Neuron (in vitro differentiated cells): ENCODE measurements around the gene LGALS7B.
"Not testable (repeated sequence)": the region's sequence is repeated elsewhere in the genome, so short reads cannot be mapped to it uniquely, and the experiment has no call there.

Experiments used
- H2AFZ ChIP-seq: one replicate; pipeline ENCODE4 v1.6.1; 2013; ENCODE audit warnings: low read depth, mild to moderate bottlenecking, inconsistent platforms, low read length, moderate library complexity
- H3K27me3 ChIP-seq: one replicate; pipeline ENCODE4 v1.6.1; 2013; ENCODE audit warnings: low read length; ENCODE audit not compliant: insufficient read depth
- H3K36me3 ChIP-seq: one replicate; pipeline ENCODE4 v1.6.1; 2013; ENCODE audit warnings: low read length; ENCODE audit not compliant: insufficient read depth
- H3K4me1 ChIP-seq: one replicate; pipeline ENCODE4 v1.6.1; 2013; ENCODE audit warnings: low read length; ENCODE audit not compliant: insufficient read depth
- H3K4me3 ChIP-seq: 2 replicates; pipeline ENCODE4 v1.5.1; 2013; ENCODE audit warnings: mild to moderate bottlenecking, low read length, moderate library complexity
- H3K9me3 ChIP-seq: one replicate; pipeline ENCODE4 v1.6.1; 2013; ENCODE audit warnings: low read length

LGALS7B gene

GRCh38 chr19:38788478-38789243, at the start of gene LGALS7B:
Gene LGALS7B, plus strand, starts transcription at chr19:38789200. Its CDS starts 27 bp downstream, at chr19:38789227.
- H3K9me3 ChIP-seq: peaks cover 1% of the 10 kb centered on the region
- no peaks in the 10 kb centered on the region for H3K4me1 ChIP-seq
- H3K27me3 ChIP-seq: peaks cover 2% of the 10 kb centered on the region
- H2AFZ ChIP-seq: no peak within 1 kb of the TSS
- H3K4me3 ChIP-seq: no peak within 1 kb of the TSS
- H3K36me3 ChIP-seq: no peaks in the 10 kb centered on the region

- H3K9me3 ChIP-seq: no peaks in the 10 kb centered on the region
- H3K4me1 ChIP-seq: no peaks in the 10 kb centered on the region
- peaks cover 32% of the 10 kb centered on the region for H3K27me3 ChIP-seq
- H3K36me3 ChIP-seq: no peaks in the 10 kb centered on the region
- H2AFZ ChIP-seq: no peak overlapping the region
- H3K4me3 ChIP-seq: no peak overlapping the region
Observed at GRCh38 chr19:38739440-38740256, 49.4 kb upstream of the LGALS7B start.

GRCh38 chr19:38740257-38740592, 48.8 kb upstream of the LGALS7B start:
- Histone ChIP-seq H3K36me3 (no peaks in the 10 kb centered on the region), H3K27me3 (peaks cover 27% of the 10 kb centered on the region), H2AFZ (no peak overlapping the region), H3K4me1 (no peaks in the 10 kb centered on the region), H3K9me3 (no peaks in the 10 kb centered on the region), H3K4me3 (no peak overlapping the region)

DNA sequence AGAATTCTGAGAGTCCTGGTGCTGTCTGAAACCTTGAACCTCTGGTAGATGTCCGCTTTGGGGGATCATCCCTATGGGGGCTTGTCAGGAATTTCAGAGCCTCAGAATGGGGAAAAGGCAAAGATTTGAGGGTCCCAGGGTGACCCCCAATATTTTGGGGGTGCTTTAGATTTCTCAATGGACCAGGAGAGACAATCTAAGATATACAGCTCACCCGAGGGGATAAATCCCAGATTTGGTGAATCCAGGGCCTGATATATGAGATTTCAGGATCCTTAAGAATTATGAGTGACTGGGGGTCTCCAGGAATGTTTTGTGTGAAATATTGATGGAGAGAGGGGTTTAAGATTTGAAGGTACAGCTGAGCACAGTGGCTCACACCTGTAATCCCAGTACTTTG, 48.1 kb upstream of the LGALS7B start:
- H3K4me1 ChIP-seq: no peaks in the 10 kb centered on the region
- H3K4me3 ChIP-seq: no peak overlapping the region
- H3K9me3 ChIP-seq: no peaks in the 10 kb centered on the region
- H3K36me3 ChIP-seq: no peaks in the 10 kb centered on the region
- H3K27me3 ChIP-seq: peaks cover 25% of the 10 kb centered on the region
- H2AFZ ChIP-seq: no peak overlapping the region

DNA sequence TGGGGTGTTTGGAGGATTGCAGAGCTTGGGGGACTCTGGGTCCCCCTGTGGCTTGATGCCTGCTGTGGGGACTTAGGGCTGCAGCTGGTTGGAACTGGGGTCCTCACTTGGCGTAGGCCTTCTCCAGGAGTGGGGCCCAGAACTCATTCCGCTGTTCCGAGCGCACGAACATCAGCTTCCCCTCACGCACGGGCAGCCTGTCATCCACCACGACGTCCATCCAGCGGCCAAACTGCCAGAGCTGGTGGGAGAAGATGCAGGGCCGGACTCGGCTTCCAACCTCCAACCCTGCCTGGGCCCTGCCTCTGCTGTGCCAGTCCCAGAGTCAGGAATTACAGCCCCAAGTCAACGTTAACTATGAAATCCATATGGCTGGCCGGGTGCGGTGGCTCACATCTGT, 47.3 kb upstream of the LGALS7B start:
- no peaks in the 10 kb centered on the region for H3K4me1 ChIP-seq
- no peak overlapping the region for H3K4me3 ChIP-seq
- no peaks in the 10 kb centered on the region for H3K36me3 ChIP-seq
- no peak overlapping the region for H2AFZ ChIP-seq
- H3K27me3 ChIP-seq: peaks cover 18% of the 10 kb centered on the region
- no peaks in the 10 kb centered on the region for H3K9me3 ChIP-seq

DNA sequence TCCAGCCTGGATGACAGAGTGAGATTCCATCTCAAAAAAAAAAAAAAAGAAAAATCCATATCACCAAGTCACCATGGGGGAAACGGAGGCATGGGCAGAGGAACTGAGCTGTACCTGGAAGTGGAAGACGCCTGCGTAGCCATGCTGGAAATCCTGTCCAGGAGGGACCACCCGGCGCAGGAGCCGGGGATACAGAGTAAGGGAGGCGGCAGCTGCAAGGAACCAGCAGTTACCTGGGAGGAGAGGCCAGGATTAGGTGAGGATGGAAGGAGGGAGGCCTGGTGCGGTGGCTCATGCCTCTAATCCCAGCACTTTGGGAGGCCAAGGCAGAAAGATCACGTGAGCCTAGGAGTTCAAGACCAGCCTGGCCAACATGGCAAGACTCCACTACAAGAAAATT, 46.7 kb upstream of the LGALS7B start:
- Histone ChIP-seq H3K36me3 (no peaks in the 10 kb centered on the region), H3K27me3 (peaks cover 14% of the 10 kb centered on the region), H3K4me1 (no peaks in the 10 kb centered on the region), H3K9me3 (no peaks in the 10 kb centered on the region), H3K4me3 (no peak overlapping the region), H2AFZ (no peak overlapping the region)

GRCh38 chr19:38742906-38743305, 46.1 kb upstream of the LGALS7B start:
- Histone ChIP-seq H3K4me1 (no peaks in the 10 kb centered on the region), H3K4me3 (no peak overlapping the region), H3K9me3 (no peaks in the 10 kb centered on the region), H3K27me3 (peaks cover 8% of the 10 kb centered on the region), H2AFZ (no peak overlapping the region), H3K36me3 (no peaks in the 10 kb centered on the region)

DNA sequence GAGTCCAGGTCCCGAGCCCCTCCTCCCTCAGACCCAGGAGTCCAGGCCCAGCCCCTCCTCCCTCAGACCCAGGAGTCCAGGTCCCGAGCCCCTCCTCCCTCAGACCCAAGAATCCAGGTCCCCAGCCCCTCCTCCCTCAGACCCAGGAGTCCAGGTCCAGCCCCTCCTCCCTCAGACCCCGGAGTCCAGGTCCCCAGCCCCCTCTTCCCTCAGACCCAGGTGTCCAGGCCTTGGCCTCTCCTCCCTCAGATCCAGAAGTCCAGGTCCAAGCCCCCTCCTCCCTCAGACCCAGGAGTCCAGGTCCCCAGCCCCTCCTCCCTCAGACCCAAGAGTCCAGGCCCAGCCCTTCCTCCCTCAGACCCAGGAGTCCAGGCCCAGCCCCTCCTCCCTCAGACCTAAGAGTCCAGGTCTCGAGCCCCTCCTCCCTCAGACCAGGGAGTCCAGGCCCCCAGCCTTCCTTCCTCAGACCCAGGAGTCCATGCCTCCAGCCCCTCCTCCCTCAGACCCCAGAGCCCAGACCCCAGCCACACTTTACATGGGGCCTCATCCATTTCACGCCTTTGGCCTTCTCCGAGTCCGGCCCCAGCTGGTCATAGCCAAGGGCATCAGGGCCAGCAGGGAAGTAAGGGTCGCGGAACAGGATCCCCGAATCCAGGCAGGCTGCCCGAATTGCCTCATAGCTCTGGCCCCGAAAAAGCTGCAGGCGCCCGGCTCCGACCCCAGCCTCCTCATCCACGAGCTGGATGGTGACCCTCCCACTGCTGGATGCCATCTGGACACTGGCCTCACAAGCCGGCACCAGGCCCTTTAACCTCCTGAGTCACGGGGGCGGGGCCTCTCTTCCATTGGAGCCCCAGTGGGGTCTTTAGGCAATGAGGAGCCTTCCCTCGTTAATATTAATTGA, 45.4 kb upstream of the LGALS7B start:
- H3K4me1 ChIP-seq: no peaks in the 10 kb centered on the region
- no peak overlapping the region for H3K4me3 ChIP-seq
- H2AFZ ChIP-seq: no peak overlapping the region
- no peaks in the 10 kb centered on the region for H3K9me3 ChIP-seq
- H3K36me3 ChIP-seq: no peaks in the 10 kb centered on the region
- peaks cover 2% of the 10 kb centered on the region for H3K27me3 ChIP-seq

DNA sequence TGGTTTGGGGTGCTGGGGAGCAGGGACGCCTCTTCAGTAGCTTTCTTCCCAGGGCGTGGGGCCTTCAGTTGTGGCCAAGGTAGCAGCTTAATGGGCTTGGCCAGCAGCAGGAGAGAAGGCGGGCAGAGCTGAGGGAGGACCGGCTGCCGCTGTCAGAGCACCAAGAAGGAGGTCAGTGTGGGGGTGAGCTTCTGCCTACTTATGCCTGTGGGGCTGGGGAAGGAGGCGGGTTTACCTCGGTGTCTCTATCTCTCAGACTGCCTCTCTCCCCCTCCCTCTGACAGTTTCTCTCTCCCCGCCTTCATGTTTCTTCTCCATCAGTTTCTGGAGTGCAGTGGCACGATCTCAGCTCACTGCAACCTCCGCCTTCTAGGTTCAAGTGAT, 44.7 kb upstream of the LGALS7B start, which contains the start of gene CAPN12:
Gene CAPN12, minus strand, starts transcription at position 177 of the 384 bp plus-strand sequence. CDS start 309 bp downstream, outside the sequence.
- H3K9me3 ChIP-seq: no peaks in the 10 kb centered on the region
- no peaks in the 10 kb centered on the region for H3K27me3 ChIP-seq
- H3K4me3 ChIP-seq: no peak within 1 kb of the TSS
- no peaks in the 10 kb centered on the region for H3K36me3 ChIP-seq
- no peaks in the 10 kb centered on the region for H3K4me1 ChIP-seq
- H2AFZ ChIP-seq: no peak within 1 kb of the TSS

- no peaks in the 10 kb centered on the region for H3K36me3 ChIP-seq
- no peaks in the 10 kb centered on the region for H3K9me3 ChIP-seq
- no peaks in the 10 kb centered on the region for H3K4me1 ChIP-seq
- H3K4me3 ChIP-seq: no peak overlapping the region
- no peak overlapping the region for H2AFZ ChIP-seq
- no peaks in the 10 kb centered on the region for H3K27me3 ChIP-seq
Observed at GRCh38 chr19:38744874-38745273, 44.1 kb upstream of the LGALS7B start.

DNA sequence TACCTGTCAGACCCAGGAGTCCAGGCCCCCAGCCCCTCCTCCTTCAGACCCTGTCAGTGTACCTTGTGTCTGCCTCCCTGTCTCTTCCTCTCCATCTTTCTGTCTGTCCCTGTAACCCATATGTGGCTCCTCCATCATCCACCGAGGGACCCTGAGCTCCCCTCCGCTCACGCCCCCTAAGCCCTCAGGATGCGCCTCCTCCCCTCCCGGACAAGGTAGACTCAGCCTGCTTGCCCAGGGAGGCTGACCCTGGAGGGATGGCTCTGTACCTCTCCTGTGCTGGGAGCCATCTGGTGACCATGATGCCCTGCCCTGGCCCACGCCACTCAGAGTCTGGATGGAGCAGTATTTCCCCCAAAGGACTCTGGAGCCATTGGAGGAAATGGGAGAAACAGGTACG, 43.7 kb upstream of the LGALS7B start:
- H3K9me3 ChIP-seq: no peaks in the 10 kb centered on the region
- no peaks in the 10 kb centered on the region for H3K36me3 ChIP-seq
- H3K4me3 ChIP-seq: no peak overlapping the region
- no peak overlapping the region for H2AFZ ChIP-seq
- H3K4me1 ChIP-seq: no peaks in the 10 kb centered on the region
- H3K27me3 ChIP-seq: no peaks in the 10 kb centered on the region

- not testable (repeated sequence) for H3K27me3 ChIP-seq, H2AFZ ChIP-seq, H3K4me1 ChIP-seq, H3K9me3 ChIP-seq, H3K36me3 ChIP-seq, H3K4me3 ChIP-seq
Observed at GRCh38 chr19:38753783-38754182, 35.2 kb upstream of the LGALS7B start.

- not testable (repeated sequence) for H3K4me1 ChIP-seq, H3K4me3 ChIP-seq, H3K9me3 ChIP-seq, H2AFZ ChIP-seq, H3K36me3 ChIP-seq, H3K27me3 ChIP-seq
Observed at GRCh38 chr19:38754196-38754595, 34.8 kb upstream of the LGALS7B start.
